DOHH2 (cell line): ENCODE results near the gene ZNF414.

Experiments used
- CTCF ChIP-seq: fragments of 200-600 bp; sonication (generic); IDR thresholded peaks from one replicate; pipeline ENCODE4 v1.5.1; 2014; ENCODE audit warnings: antibody characterized with exemption, mild to moderate bottlenecking, low read depth, low read length; ENCODE audit not compliant: poor library complexity, severe bottlenecking
- EZH2phosphoT487 ChIP-seq: fragments of 200-600 bp; sonication (generic); IDR thresholded peaks from 2 replicates; pipeline ENCODE4 v1.6.1; 2017; ENCODE audit warnings: borderline replicate concordance, mild to moderate bottlenecking, antibody characterized with exemption, low read length, moderate library complexity, mixed read lengths

GRCh38 chr19:8515317-8515716, 1.4 kb upstream of the ZNF414 start:
- TF ChIP-seq CTCF (no peak), EZH2phosphoT487 (no peak)
